Measurements from ENCODE around the gene SETD1B.
"Not testable (repeated sequence)": the region's sequence is repeated elsewhere in the genome, so short reads cannot be mapped to it uniquely, and the experiment has no call there.

The SETD1B gene

GRCh38 chr12:121803861-121804416, at the start of gene SETD1B:
TSS of gene SETD1B (plus strand) at chr12:121804009. CDS start at chr12:121804738, 729 bp downstream.
- no peak for DNase-seq (ENCODE audit: low read depth in 2 of 2, low spot score in 1 of 2)

GRCh38 chr12:121754836-121755235, 49.0 kb upstream of the SETD1B start:
- DNase-seq (ENCODE audit: low read depth in 2 of 2, low spot score in 1 of 2): no peak

- DNase-seq (ENCODE audit: low read depth in 2 of 2, low spot score in 1 of 2): no peak
Observed at GRCh38 chr12:121755591-121755990, 48.2 kb upstream of the SETD1B start.

GRCh38 chr12:121758536-121758935, 45.3 kb upstream of the SETD1B start:
- DNase-seq (ENCODE audit: low read depth in 2 of 2, low spot score in 1 of 2): not testable (repeated sequence)

GRCh38 chr12:121762269-121762668, 41.5 kb upstream of the SETD1B start:
- no peak for DNase-seq (ENCODE audit: low read depth in 2 of 2, low spot score in 1 of 2)

- no peak for DNase-seq (ENCODE audit: low read depth in 2 of 2, low spot score in 1 of 2)
Observed at GRCh38 chr12:121764808-121765207, 39.0 kb upstream of the SETD1B start.

- DNase-seq (ENCODE audit: low read depth in 2 of 2, low spot score in 1 of 2): no peak
Observed at GRCh38 chr12:121765573-121765972, 38.2 kb upstream of the SETD1B start.

- no peak for DNase-seq (ENCODE audit: low read depth in 2 of 2, low spot score in 1 of 2)
Observed at GRCh38 chr12:121766290-121767039, 37.3 kb upstream of the SETD1B start.

GRCh38 chr12:121767525-121768016, 36.2 kb upstream of the SETD1B start:
- no peak for DNase-seq (ENCODE audit: low read depth in 2 of 2, low spot score in 1 of 2)

- DNase-seq (ENCODE audit: low read depth in 2 of 2, low spot score in 1 of 2): no peak
Observed at GRCh38 chr12:121769297-121769830, 34.4 kb upstream of the SETD1B start.

GRCh38 chr12:121769831-121770301, 33.9 kb upstream of the SETD1B start:
- DNase-seq (ENCODE audit: low read depth in 2 of 2, low spot score in 1 of 2): no peak

GRCh38 chr12:121770388-121770787, 33.4 kb upstream of the SETD1B start:
- DNase-seq (ENCODE audit: low read depth in 2 of 2, low spot score in 1 of 2): no peak

GRCh38 chr12:121770813-121771625, 32.8 kb upstream of the SETD1B start:
- DNase-seq (ENCODE audit: low read depth in 2 of 2, low spot score in 1 of 2): no peak

GRCh38 chr12:121773011-121773777, 30.6 kb upstream of the SETD1B start:
- peak in 1 of 2 donors; percentile 65 for DNase-seq (ENCODE audit: low read depth in 2 of 2, low spot score in 1 of 2)

GRCh38 chr12:121774968-121775474, 28.8 kb upstream of the SETD1B start:
- no peak for DNase-seq (ENCODE audit: low read depth in 2 of 2, low spot score in 1 of 2)

- no peak for DNase-seq (ENCODE audit: low read depth in 2 of 2, low spot score in 1 of 2)
Observed at GRCh38 chr12:121775501-121775900, 28.3 kb upstream of the SETD1B start.

GRCh38 chr12:121776190-121777098, 27.4 kb upstream of the SETD1B start:
- peak; percentile 83 to 93 for DNase-seq (ENCODE audit: low read depth in 2 of 2, low spot score in 1 of 2)

- no peak for DNase-seq (ENCODE audit: low read depth in 2 of 2, low spot score in 1 of 2)
Observed at GRCh38 chr12:121778567-121779421, 25.0 kb upstream of the SETD1B start.

Data from stimulated activated CD8-positive, alpha-beta memory T cell treated with anti-CD3 and anti-CD28 coated beads, Interleukin-4, amount 100 ng/mL, for 1 hour (primary cell).